ENCODE measurements around the gene ZNF587B. TPM values are rescaled to one million over a fixed set of nuclear protein-coding genes. Genes with fewer than 3 reads are reported as not detected.
"Not testable (repeated sequence)": the region's sequence is repeated elsewhere in the genome, so short reads cannot be mapped to it uniquely, and the experiment has no call there.

Gene ZNF587B
- total RNA-seq, 1 experiment from 2014 or later, result 14.1 TPM

- TF ChIP-seq ATF3 (IDR thresholded peaks at IDR 0.05) (no peak), EZH2 (IDR thresholded peaks at IDR 0.05) (no peak), YY1 (IDR thresholded peaks at IDR 0.05; ENCODE audit: extremely low read depth, insufficient replicate concordance, low read depth, low read length) (no peak), CEBPB (IDR thresholded peaks at IDR 0.05; ENCODE audit: low read depth) (no peak), ELF1 (IDR thresholded peaks at IDR 0.05; ENCODE audit: borderline replicate concordance, low read depth) (no peak), POLR2AphosphoS5 (IDR thresholded peaks at IDR 0.05; ENCODE audit: low read depth, low read length) (no peak), TCF7L2 (IDR thresholded peaks at IDR 0.05; ENCODE audit: borderline replicate concordance, extremely low read depth, insufficient read depth, insufficient read length) (no peak), RAD21 (IDR thresholded peaks at IDR 0.05; ENCODE audit: low read depth) (no peak), JUND (IDR thresholded peaks at IDR 0.05) (no peak)
- TF ChIP-seq, protein P1, sequence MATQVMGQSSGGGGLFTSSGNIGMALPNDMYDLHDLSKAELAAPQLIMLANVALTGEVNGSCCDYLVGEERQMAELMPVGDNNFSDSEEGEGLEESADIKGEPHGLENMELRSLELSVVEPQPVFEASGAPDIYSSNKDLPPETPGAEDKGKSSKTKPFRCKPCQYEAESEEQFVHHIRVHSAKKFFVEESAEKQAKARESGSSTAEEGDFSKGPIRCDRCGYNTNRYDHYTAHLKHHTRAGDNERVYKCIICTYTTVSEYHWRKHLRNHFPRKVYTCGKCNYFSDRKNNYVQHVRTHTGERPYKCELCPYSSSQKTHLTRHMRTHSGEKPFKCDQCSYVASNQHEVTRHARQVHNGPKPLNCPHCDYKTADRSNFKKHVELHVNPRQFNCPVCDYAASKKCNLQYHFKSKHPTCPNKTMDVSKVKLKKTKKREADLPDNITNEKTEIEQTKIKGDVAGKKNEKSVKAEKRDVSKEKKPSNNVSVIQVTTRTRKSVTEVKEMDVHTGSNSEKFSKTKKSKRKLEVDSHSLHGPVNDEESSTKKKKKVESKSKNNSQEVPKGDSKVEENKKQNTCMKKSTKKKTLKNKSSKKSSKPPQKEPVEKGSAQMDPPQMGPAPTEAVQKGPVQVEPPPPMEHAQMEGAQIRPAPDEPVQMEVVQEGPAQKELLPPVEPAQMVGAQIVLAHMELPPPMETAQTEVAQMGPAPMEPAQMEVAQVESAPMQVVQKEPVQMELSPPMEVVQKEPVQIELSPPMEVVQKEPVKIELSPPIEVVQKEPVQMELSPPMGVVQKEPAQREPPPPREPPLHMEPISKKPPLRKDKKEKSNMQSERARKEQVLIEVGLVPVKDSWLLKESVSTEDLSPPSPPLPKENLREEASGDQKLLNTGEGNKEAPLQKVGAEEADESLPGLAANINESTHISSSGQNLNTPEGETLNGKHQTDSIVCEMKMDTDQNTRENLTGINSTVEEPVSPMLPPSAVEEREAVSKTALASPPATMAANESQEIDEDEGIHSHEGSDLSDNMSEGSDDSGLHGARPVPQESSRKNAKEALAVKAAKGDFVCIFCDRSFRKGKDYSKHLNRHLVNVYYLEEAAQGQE (IDR thresholded peaks at IDR 0.05; ENCODE audit: low read depth), result no peak
These were observed 4.6 kb upstream of the ZNF587B start (continued) for GRCh38 chr19:57825511-57825910.

DNA sequence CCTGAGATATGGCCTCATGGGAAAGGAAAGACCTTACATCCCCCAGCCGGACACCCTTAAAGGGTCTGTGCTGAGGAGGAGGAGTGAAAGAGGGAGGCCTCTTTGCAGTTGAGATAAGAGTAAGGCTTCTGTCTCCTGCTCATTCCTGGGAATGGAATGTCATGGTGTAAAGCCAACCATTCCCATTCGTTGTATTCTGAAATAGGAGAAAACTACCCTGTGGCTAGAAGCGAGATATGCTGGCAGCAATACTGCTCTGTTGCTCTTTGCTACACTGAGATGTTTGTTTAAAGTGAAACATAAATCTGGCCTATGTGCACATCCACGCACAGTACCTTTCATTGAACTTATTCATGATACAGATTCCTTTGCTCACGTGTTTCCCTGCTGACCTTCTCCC is 783 bp upstream of the ZNF587B start:
- intact Hi-C loops (cut with micrococcal nuclease), result no loop called here
- Histone ChIP-seq H3K27ac (ENCODE audit: low read depth, low read length) (no peak overlapping the region), H3K9ac (ENCODE audit: low read length) (no peak overlapping the region), H2AFZ (ENCODE audit: low read depth, low read length, poor library complexity, severe bottlenecking) (no peak overlapping the region), H3K79me2 (ENCODE audit: insufficient read depth, low read length) (peaks cover 84% of the 10 kb centered on the region), H4K20me1 (ENCODE audit: insufficient read depth) (peaks cover 10% of the 10 kb centered on the region; the same call in 1 of the 2 replicates), H3K4me1 (ENCODE audit: control insufficient read depth in 1 of 2, insufficient read depth in 2 of 2, low read length in 2 of 2) (peaks cover 0 to 8% of the 10 kb centered on the region in 2 experiments; a peak in 2 of 4 replicates), H3K36me3 (ENCODE audit: control insufficient read depth in 1 of 2, insufficient read depth in 2 of 2, low read length in 2 of 2) (peaks cover 3 to 14% of the 10 kb centered on the region in 2 experiments; a peak in 1 of 4 replicates), H3K4me3 (replicated peaks in 1 of 2; ENCODE audit: low read depth in 1 of 2, low read length in 2 of 2) (no peak overlapping the region), H3K9me2 (ENCODE audit: insufficient read depth) (no peaks in the 10 kb centered on the region), H3K27me3 (ENCODE audit: insufficient read depth, low read length) (no peaks in the 10 kb centered on the region), H3K9me3 (ENCODE audit: control insufficient read depth in 1 of 2, insufficient read depth in 1 of 2, low read depth in 1 of 2, low read length in 2 of 2) (no peaks in the 10 kb centered on the region), H3K4me2 (ENCODE audit: low read length) (no peak overlapping the region; the same call in 1 of the 2 replicates)
- BruUV-seq (replicated peaks), result no TSS peak
- DNase-seq (ENCODE audit: low read depth, low spot score) (no peak), ATAC-seq (no peak)
- ChIA-PET CTCF (no interaction called here), POLR2A (no interaction called here), RAD21 (ENCODE audit: low non-redundant PET in 1 of 2, low total read pairs in 2 of 2, uncharacterized antibody in 2 of 2, unreplicated experiment in 2 of 2) (no interaction called here)
- TF ChIP-seq ATF3 (IDR thresholded peaks at IDR 0.05), result no peak
- TF ChIP-seq, protein P2, sequence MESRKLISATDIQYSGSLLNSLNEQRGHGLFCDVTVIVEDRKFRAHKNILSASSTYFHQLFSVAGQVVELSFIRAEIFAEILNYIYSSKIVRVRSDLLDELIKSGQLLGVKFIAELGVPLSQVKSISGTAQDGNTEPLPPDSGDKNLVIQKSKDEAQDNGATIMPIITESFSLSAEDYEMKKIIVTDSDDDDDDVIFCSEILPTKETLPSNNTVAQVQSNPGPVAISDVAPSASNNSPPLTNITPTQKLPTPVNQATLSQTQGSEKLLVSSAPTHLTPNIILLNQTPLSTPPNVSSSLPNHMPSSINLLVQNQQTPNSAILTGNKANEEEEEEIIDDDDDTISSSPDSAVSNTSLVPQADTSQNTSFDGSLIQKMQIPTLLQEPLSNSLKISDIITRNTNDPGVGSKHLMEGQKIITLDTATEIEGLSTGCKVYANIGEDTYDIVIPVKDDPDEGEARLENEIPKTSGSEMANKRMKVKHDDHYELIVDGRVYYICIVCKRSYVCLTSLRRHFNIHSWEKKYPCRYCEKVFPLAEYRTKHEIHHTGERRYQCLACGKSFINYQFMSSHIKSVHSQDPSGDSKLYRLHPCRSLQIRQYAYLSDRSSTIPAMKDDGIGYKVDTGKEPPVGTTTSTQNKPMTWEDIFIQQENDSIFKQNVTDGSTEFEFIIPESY (IDR thresholded peaks at IDR 0.05; ENCODE audit: extremely low read depth, insufficient replicate concordance, low read length), result no peak

DNA sequence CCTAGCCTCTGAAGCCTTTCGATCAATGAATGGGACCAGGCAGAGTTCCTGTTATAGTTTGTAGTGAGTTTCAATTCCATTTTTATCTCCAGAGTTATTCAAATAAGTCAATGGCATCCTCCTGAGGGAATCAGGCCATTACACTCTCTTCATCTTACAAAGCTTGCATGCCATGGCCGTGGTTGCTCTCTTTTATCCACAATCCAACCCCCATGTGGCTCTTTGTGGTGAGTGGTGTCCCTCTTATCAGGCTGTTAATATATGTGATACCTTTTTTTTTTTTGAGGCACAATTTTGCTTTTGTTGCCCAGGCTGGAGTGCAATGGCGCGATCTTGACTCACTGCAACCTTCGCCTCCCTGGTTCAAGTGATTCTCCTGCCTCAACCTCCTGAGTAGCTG is 6.9 kb downstream of the ZNF587B start:
- H3K9me2 ChIP-seq (ENCODE audit: insufficient read depth); intact Hi-C loops (cut with micrococcal nuclease); DNase-seq (ENCODE audit: low read depth, low spot score); H3K9ac ChIP-seq (ENCODE audit: low read length); H2AFZ ChIP-seq (ENCODE audit: low read depth, low read length, poor library complexity, severe bottlenecking); H3K27ac ChIP-seq (ENCODE audit: low read depth, low read length); H3K4me2 ChIP-seq (ENCODE audit: low read length); ATAC-seq; H3K4me3 ChIP-seq (replicated peaks in 1 of 2; ENCODE audit: low read depth in 1 of 2, low read length in 2 of 2); RAD21 ChIA-PET (ENCODE audit: low non-redundant PET in 1 of 2, low total read pairs in 2 of 2, uncharacterized antibody in 2 of 2, unreplicated experiment in 2 of 2); H3K36me3 ChIP-seq (ENCODE audit: control insufficient read depth in 1 of 2, insufficient read depth in 2 of 2, low read length in 2 of 2); H4K20me1 ChIP-seq (ENCODE audit: insufficient read depth); CTCF ChIA-PET; POLR2A ChIA-PET; H3K4me1 ChIP-seq (ENCODE audit: control insufficient read depth in 1 of 2, insufficient read depth in 2 of 2, low read length in 2 of 2); H3K9me3 ChIP-seq (ENCODE audit: control insufficient read depth in 1 of 2, insufficient read depth in 1 of 2, low read depth in 1 of 2, low read length in 2 of 2); H3K27me3 ChIP-seq (ENCODE audit: insufficient read depth, low read length); BruUV-seq (replicated peaks): not testable (repeated sequence)
- H3K79me2 ChIP-seq (ENCODE audit: insufficient read depth, low read length), result peaks cover 61% of the 10 kb centered on the region
